ENCODE data around the gene JMJD1C.

DNA sequence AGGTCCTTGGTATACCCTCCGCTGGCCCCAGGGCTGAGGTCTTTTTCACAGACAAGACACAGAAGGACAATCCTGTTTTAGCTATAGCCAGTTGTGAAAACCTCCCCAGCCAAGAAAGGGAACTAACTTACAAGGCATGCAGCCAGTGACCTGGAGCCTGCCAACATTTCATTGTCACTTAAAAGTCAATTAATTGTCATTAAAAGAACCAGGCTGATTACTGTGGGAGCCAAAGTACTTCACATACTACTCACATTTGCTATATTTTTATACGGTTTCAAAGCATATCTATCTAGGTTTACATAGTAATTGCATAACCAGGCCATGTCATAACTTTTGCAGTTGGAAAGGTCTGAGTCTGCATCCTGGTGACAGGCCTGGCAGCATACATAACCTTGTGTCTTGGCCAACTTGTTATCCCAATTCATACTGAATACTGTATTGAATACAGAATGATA lies 301.6 kb downstream of the JMJD1C start:
- TF ChIP-seq, protein P1, sequence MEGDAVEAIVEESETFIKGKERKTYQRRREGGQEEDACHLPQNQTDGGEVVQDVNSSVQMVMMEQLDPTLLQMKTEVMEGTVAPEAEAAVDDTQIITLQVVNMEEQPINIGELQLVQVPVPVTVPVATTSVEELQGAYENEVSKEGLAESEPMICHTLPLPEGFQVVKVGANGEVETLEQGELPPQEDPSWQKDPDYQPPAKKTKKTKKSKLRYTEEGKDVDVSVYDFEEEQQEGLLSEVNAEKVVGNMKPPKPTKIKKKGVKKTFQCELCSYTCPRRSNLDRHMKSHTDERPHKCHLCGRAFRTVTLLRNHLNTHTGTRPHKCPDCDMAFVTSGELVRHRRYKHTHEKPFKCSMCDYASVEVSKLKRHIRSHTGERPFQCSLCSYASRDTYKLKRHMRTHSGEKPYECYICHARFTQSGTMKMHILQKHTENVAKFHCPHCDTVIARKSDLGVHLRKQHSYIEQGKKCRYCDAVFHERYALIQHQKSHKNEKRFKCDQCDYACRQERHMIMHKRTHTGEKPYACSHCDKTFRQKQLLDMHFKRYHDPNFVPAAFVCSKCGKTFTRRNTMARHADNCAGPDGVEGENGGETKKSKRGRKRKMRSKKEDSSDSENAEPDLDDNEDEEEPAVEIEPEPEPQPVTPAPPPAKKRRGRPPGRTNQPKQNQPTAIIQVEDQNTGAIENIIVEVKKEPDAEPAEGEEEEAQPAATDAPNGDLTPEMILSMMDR (IDR thresholded peaks at IDR 0.05): no peak
- no peak for TF ChIP-seq POLR2A (IDR thresholded peaks at IDR 0.05)
